GM19240 (cell line): ENCODE data around the gene GREB1.

Source experiments
- DNase-seq: peaks from one replicate; pipeline ENCODE4 v3.0.0; 2011; ENCODE audit warnings: low spot score; ENCODE audit not compliant: insufficient read length

Gene GREB1

GRCh38 chr2:11512431-11512830, 21.4 kb upstream of the GREB1 start:
- DNase-seq = no peak

GRCh38 chr2:11513319-11513718, 20.5 kb upstream of the GREB1 start:
- no peak for DNase-seq

- no peak for DNase-seq
Observed at GRCh38 chr2:11514081-11514730, 19.6 kb upstream of the GREB1 start.

GRCh38 chr2:11514904-11515303, 18.9 kb upstream of the GREB1 start:
- no peak for DNase-seq

- no peak for DNase-seq
Observed at GRCh38 chr2:11515490-11515981, 18.3 kb upstream of the GREB1 start.

GRCh38 chr2:11516984-11517648, 16.7 kb upstream of the GREB1 start:
- no peak for DNase-seq

GRCh38 chr2:11517906-11518305, 15.9 kb upstream of the GREB1 start:
- no peak for DNase-seq

- no peak for DNase-seq
Observed at GRCh38 chr2:11520092-11520693, 13.7 kb upstream of the GREB1 start.

GRCh38 chr2:11521775-11522174, 12.1 kb upstream of the GREB1 start:
- no peak for DNase-seq

GRCh38 chr2:11524470-11524869, 9.4 kb upstream of the GREB1 start:
- no peak for DNase-seq

GRCh38 chr2:11525762-11526161, 8.1 kb upstream of the GREB1 start:
- no peak for DNase-seq

GRCh38 chr2:11527001-11527400, 6.8 kb upstream of the GREB1 start:
- no peak for DNase-seq

GRCh38 chr2:11528228-11528627, 5.6 kb upstream of the GREB1 start:
- DNase-seq = no peak

GRCh38 chr2:11530864-11531465, 2.9 kb upstream of the GREB1 start:
- DNase-seq = no peak

GRCh38 chr2:11532416-11533055, 1.3 kb upstream of the GREB1 start:
- no peak for DNase-seq

GRCh38 chr2:11534071-11534745, 363 bp downstream of the GREB1 start:
- no peak for DNase-seq

GRCh38 chr2:11534746-11535484, 1.1 kb downstream of the GREB1 start:
- no peak for DNase-seq

- no peak for DNase-seq
Observed at GRCh38 chr2:11535899-11536344, 2.1 kb downstream of the GREB1 start.

- no peak for DNase-seq
Observed at GRCh38 chr2:11537951-11538350, 4.1 kb downstream of the GREB1 start.
